Activated B cell treated with CpG ODN at 0.5 μM for 24 hours (primary cell): ENCODE data around the gene NAPSA. TPM values are rescaled to one million over a fixed set of nuclear protein-coding genes. Genes with fewer than 3 reads are reported as not detected.
A peak's percentile ranks its signal among the peaks of the same experiment; 100 is the strongest.

ENCODE experiments used
- ATAC-seq: fragments of 200-7000 bp; cut with Tn5 transposase; one replicate; pipeline ENCODE4 v1.10.0; 2021; ENCODE audit warnings: low read depth, mild to moderate bottlenecking, moderate library complexity
- CTCF ChIA-PET: fragments of 350-600 bp; sonication (Branson Sonifier 250); formaldehyde crosslinking; loops from one replicate; lab custom pipeline; 2021; ENCODE audit warnings: antibody characterized with exemption; lab: Charles Lee
- POLR2A ChIA-PET: fragments of 350-600 bp; sonication (Branson Sonifier 250); formaldehyde crosslinking; loops from one replicate; lab custom pipeline; 2021; ENCODE audit warnings: antibody characterized with exemption; lab: Charles Lee
- DNase-seq: peaks from one replicate; pipeline ENCODE4 v3.0.0; 2022
- H3K27ac Mint-ChIP-seq: one replicate; pipeline ENCODE4 v1.8.0; 2020; ENCODE audit warnings: mixed read lengths
- H3K27me3 Mint-ChIP-seq: one replicate; pipeline ENCODE4 v1.8.0; 2021; ENCODE audit warnings: mixed read lengths
- H3K36me3 Mint-ChIP-seq: one replicate; pipeline ENCODE4 v1.8.0; 2021; ENCODE audit warnings: low read depth, mixed read lengths
- H3K4me1 Mint-ChIP-seq: one replicate; pipeline ENCODE4 v1.8.0; 2021; ENCODE audit warnings: mixed read lengths
- H3K4me3 Mint-ChIP-seq: one replicate; pipeline ENCODE4 v1.8.0; 2020; ENCODE audit warnings: mild to moderate bottlenecking, mixed read lengths
- H3K9me3 Mint-ChIP-seq: one replicate; pipeline ENCODE4 v1.8.0; 2020; ENCODE audit warnings: mixed read lengths
- CTCF ChIP-seq: fragments of 200-600 bp; IDR thresholded peaks from one replicate; pipeline ENCODE4 v1.8.0; 2022; ENCODE audit warnings: antibody characterized with exemption, mild to moderate bottlenecking
- intact Hi-C: fragments of 100-400 bp; cut with micrococcal nuclease; formaldehyde crosslinking; loops from one replicate; pipeline ENCODE4 v1.15.1; 2024
- total RNA-seq: library from RNA; stranded (reverse); gene quantifications from 2 replicates; pipeline ENCODE4 v1.2.3, GENCODE V29; 2022

Gene NAPSA
- total RNA-seq, 1 donor from 2014 or later, result 2.4 TPM

- H3K4me1 Mint-ChIP-seq, result peaks cover 82% of the 10 kb centered on the region
- ChIA-PET CTCF (interaction anchor here (0.8 to 2.3 kb wide), 2 partner anchors 14 to 24 kb away, joined by 3 to 16 read pairs; no protein-coding TSS in a partner anchor), POLR2A (interaction anchor here (0.7 to 10.6 kb wide), 17 partner anchors 8 to 472 kb away, joined by 3 to 408 read pairs (median 6); partner anchors contain the start of genes JOSD2, NR1H2, POLD1 and SPIB)
- intact Hi-C loops, result loop anchor here (1.0 kb wide), 1 partner anchor 8 kb away; no protein-coding TSS in a partner anchor
- TF ChIP-seq CTCF, result no peak
- peak; percentile 89 for DNase-seq
- H3K9me3 Mint-ChIP-seq, result peaks cover 3% of the 10 kb centered on the region
- peak overlapping the region; percentile 91 for H3K27ac Mint-ChIP-seq
- no peaks in the 10 kb centered on the region for H3K27me3 Mint-ChIP-seq
- ATAC-seq, result peak; percentile 48
- peaks cover 54% of the 10 kb centered on the region for H3K36me3 Mint-ChIP-seq
- peak overlapping the region; percentile 93 for H3K4me3 Mint-ChIP-seq
These were observed 32.2 kb downstream of the NAPSA start for GRCh38 chr19:50333235-50333736.

GRCh38 chr19:50332244-50333038, 33.0 kb downstream of the NAPSA start:
- no peak for TF ChIP-seq CTCF
- H3K4me1 Mint-ChIP-seq, result peaks cover 78% of the 10 kb centered on the region
- ChIA-PET POLR2A (interaction anchor here (0.6 to 10.6 kb wide), 14 partner anchors 8 to 1183 kb away, joined by 3 to 408 read pairs (median 5); partner anchors contain the start of genes NR1H2, POLD1 and SPIB), CTCF (interaction anchor here (0.8 to 2.3 kb wide), 2 partner anchors 15 to 25 kb away, joined by 3 to 16 read pairs; no protein-coding TSS in a partner anchor)
- ATAC-seq (no peak), DNase-seq (no peak)
- peak overlapping the region; percentile 93 for H3K4me3 Mint-ChIP-seq
- H3K36me3 Mint-ChIP-seq, result peaks cover 45% of the 10 kb centered on the region
- H3K27ac Mint-ChIP-seq, result peak overlapping the region; percentile 91
- intact Hi-C loops, result loop anchor here (1.0 kb wide), 1 partner anchor 9 kb away; no protein-coding TSS in a partner anchor
- peaks cover 3% of the 10 kb centered on the region for H3K9me3 Mint-ChIP-seq
- peaks cover 3% of the 10 kb centered on the region for H3K27me3 Mint-ChIP-seq

GRCh38 chr19:50331994-50332243, 33.5 kb downstream of the NAPSA start:
- Mint-ChIP-seq H3K36me3 (peaks cover 40% of the 10 kb centered on the region), H3K4me3 (peak overlapping the region; percentile 93), H3K27me3 (peaks cover 5% of the 10 kb centered on the region), H3K9me3 (peaks cover 3% of the 10 kb centered on the region), H3K4me1 (peaks cover 78% of the 10 kb centered on the region), H3K27ac (peak overlapping the region; percentile 91)
- CTCF ChIA-PET, result no interaction called here
- intact Hi-C loops, result no loop called here
- POLR2A ChIA-PET, result interaction anchor here (1.3 to 10.6 kb wide), 4 partner anchors 15 to 99 kb away, joined by 4 to 408 read pairs (median 8); partner anchors contain the start of gene SPIB
- ATAC-seq (no peak), DNase-seq (no peak)
- TF ChIP-seq CTCF, result no peak

GRCh38 chr19:50331221-50331993, 34.0 kb downstream of the NAPSA start:
- ChIA-PET CTCF (no interaction called here), POLR2A (interaction anchor here (0.6 to 10.6 kb wide), 6 partner anchors 15 to 488 kb away, joined by 3 to 408 read pairs (median 6); partner anchors contain the start of gene SPIB)
- peaks cover 3% of the 10 kb centered on the region for H3K9me3 Mint-ChIP-seq
- H3K27ac Mint-ChIP-seq, result peak overlapping the region; percentile 91
- peaks cover 83% of the 10 kb centered on the region for H3K4me1 Mint-ChIP-seq
- intact Hi-C loops, result no loop called here
- DNase-seq (no peak), ATAC-seq (no peak)
- peak overlapping the region; percentile 93 for H3K4me3 Mint-ChIP-seq
- peaks cover 35% of the 10 kb centered on the region for H3K36me3 Mint-ChIP-seq
- TF ChIP-seq CTCF, result no peak
- peaks cover 5% of the 10 kb centered on the region for H3K27me3 Mint-ChIP-seq
